GM12878 (cell line): ENCODE measurements around the gene ZNF335. TPM values are rescaled to one million over a fixed set of nuclear protein-coding genes. Genes with fewer than 3 reads are reported as not detected.
A peak's percentile ranks its signal among the peaks of the same experiment; 100 is the strongest.

Experiments used
- ATAC-seq: fragments of 200-7000 bp; cut with Tn5 transposase; 3 replicates; pipeline ENCODE4 v1.9.1; 2020; ENCODE audit warnings: mild to moderate bottlenecking, moderate library complexity
- BruUV-seq: library from RNA; stranded (reverse); fragments of 400-500 nt; replicated peaks from 2 replicates; lab custom pipeline; 2021; lab: Mats Ljungman, UMichigan
- CTCF ChIA-PET: fragments of 300-600 bp; sonication (Branson Sonifier 250); formaldehyde crosslinking; extraction: SDS; loops from one replicate; lab custom pipeline; 2021; ENCODE audit warnings: inconsistent platforms; lab: Yijun Ruan, JAX
- POLR2A ChIA-PET: fragments of 350-600 bp; formaldehyde crosslinking; extraction: SDS; loops from one replicate; lab custom pipeline; 2021; ENCODE audit warnings: inconsistent platforms; lab: Charles Lee
- RAD21 ChIA-PET: fragments of 300-600 bp; sonication (Branson Sonifier 250); formaldehyde crosslinking; loops from one replicate; lab custom pipeline; 2023; ENCODE audit warnings: antibody characterized with exemption; ENCODE audit not compliant: unreplicated experiment; lab: Charles Lee
- SMC1A ChIA-PET: fragments of 300-600 bp; sonication (Branson Sonifier 250); formaldehyde crosslinking; loops from one replicate; lab custom pipeline; 2023; ENCODE audit not compliant: unreplicated experiment, uncharacterized antibody; lab: Charles Lee
- DNase-seq: peaks from one replicate; pipeline ENCODE4 v3.0.0-alpha.2; 2011; ENCODE audit warnings: low read depth, low spot score
- FAIRE-seq: peaks from 3 replicates; lab custom pipeline; 2011; peaks lifted over from hg19 to GRCh38; lab: Jason Lieb, UNC
- H2AFZ ChIP-seq: 2 replicates; pipeline ENCODE4 v1.6.0; 2011; ENCODE audit warnings: low read depth, low read length, control low read depth; ENCODE audit not compliant: control insufficient read depth
- H3K27ac ChIP-seq: 2 replicates; pipeline ENCODE4 v1.5.1; 2011; ENCODE audit warnings: control low read depth; ENCODE audit not compliant: control insufficient read depth, insufficient read depth
- H3K27me3 ChIP-seq, 2 experiments: replicated peaks in 1 of 2; 2 replicates each; pipeline versions ENCODE4 v1.6.0 to v1.6.1; 2011; ENCODE audit warnings: low read length in 1 of 2; ENCODE audit not compliant: control insufficient read depth in 2 of 2, insufficient read depth in 2 of 2
- H3K36me3 ChIP-seq, 2 experiments: 2 replicates each; pipeline ENCODE4 v1.5.1; 2011; ENCODE audit warnings: low read length in 1 of 2; ENCODE audit not compliant: control insufficient read depth in 2 of 2, insufficient read depth in 2 of 2
- H3K4me1 ChIP-seq: 2 replicates; pipeline ENCODE4 v1.6.1; 2011; ENCODE audit warnings: mild to moderate bottlenecking, low read length, moderate library complexity, mixed read lengths; ENCODE audit not compliant: control insufficient read depth, insufficient read depth
- H3K4me2 ChIP-seq: 2 replicates; pipeline ENCODE4 v1.6.0; 2011; ENCODE audit warnings: control low read depth; ENCODE audit not compliant: control insufficient read depth, insufficient read depth
- H3K4me3 ChIP-seq: fragments of 200-600 bp; sonication (generic); 2 replicates; pipeline ENCODE4 v1.5.1; 2016
- H3K79me2 ChIP-seq: 2 replicates; pipeline ENCODE4 v1.6.0; 2011; ENCODE audit warnings: low read length; ENCODE audit not compliant: control insufficient read depth, insufficient read depth
- H3K9ac ChIP-seq: 2 replicates; pipeline ENCODE4 v1.8.0; 2011; ENCODE audit warnings: low read length, control low read depth, mixed read lengths; ENCODE audit not compliant: control insufficient read depth, insufficient read depth
- H3K9me3 ChIP-seq: replicated peaks from 3 replicates; pipeline ENCODE4 v1.5.1; 2011; ENCODE audit warnings: mild to moderate bottlenecking, low read length; ENCODE audit not compliant: control insufficient read depth, insufficient read depth
- H4K20me1 ChIP-seq: 2 replicates; pipeline ENCODE4 v1.6.0; 2011; ENCODE audit not compliant: control insufficient read depth, insufficient read depth
- CBFB ChIP-seq: IDR thresholded peaks from 2 replicates; pipeline ENCODE4 v1.6.1; 2016; ENCODE audit warnings: antibody characterized with exemption, low read depth
- CHD2 ChIP-seq: IDR thresholded peaks from 2 replicates; pipeline ENCODE4 v1.6.1; 2011; ENCODE audit warnings: low read depth, low read length, improper control_type of control experiment, borderline replicate concordance
- DPF2 ChIP-seq: fragments of 450-650 bp; IDR thresholded peaks from 2 replicates; pipeline ENCODE4 v1.6.1; 2017; ENCODE audit warnings: mild to moderate bottlenecking
- EP300 ChIP-seq, 2 experiments: fragments of 150-350 bp in 1 of 2; IDR thresholded peaks; 2 replicates each; pipeline ENCODE4 v1.6.1; 2011 to 2012; ENCODE audit warnings: low read depth in 2 of 2, low read length in 2 of 2, borderline replicate concordance in 1 of 2, improper control_type of control experiment in 1 of 2, inconsistent platforms in 1 of 2; ENCODE audit not compliant: control insufficient read depth in 1 of 2
- ETV6 ChIP-seq, 2 experiments: fragments of 450-650 bp in 1 of 2; IDR thresholded peaks in 1 of 2; conservative IDR thresholded peaks in 1 of 2; 2 replicates each; pipeline ENCODE4 v1.6.1; 2014; ENCODE audit warnings: antibody characterized with exemption in 1 of 2, borderline replicate concordance in 1 of 2, low read depth in 1 of 2, mild to moderate bottlenecking in 1 of 2, moderate library complexity in 1 of 2
- FOXM1 ChIP-seq: IDR thresholded peaks from 2 replicates; pipeline ENCODE4 v1.6.1; 2012; ENCODE audit warnings: low read depth, mild to moderate bottlenecking, inconsistent platforms, low read length, moderate library complexity
- IKZF2 ChIP-seq, 2 experiments: fragments of 450-650 bp; IDR thresholded peaks; 2 replicates each; pipeline ENCODE4 v1.6.1; 2017; ENCODE audit warnings: mild to moderate bottlenecking in 2 of 2, moderate library complexity in 2 of 2
- MEF2B ChIP-seq: fragments of 450-650 bp; IDR thresholded peaks from 2 replicates; pipeline ENCODE4 v1.6.1; 2018; ENCODE audit warnings: mild to moderate bottlenecking, moderate library complexity; ENCODE audit not compliant: partially characterized antibody, poor library complexity, severe bottlenecking
- MTA2 ChIP-seq: fragments of 450-650 bp; IDR thresholded peaks from 2 replicates; pipeline ENCODE4 v1.6.1; 2016; ENCODE audit warnings: low read depth, mild to moderate bottlenecking, moderate library complexity
- MTA3 ChIP-seq: IDR thresholded peaks from 2 replicates; pipeline ENCODE4 v1.6.1; 2012; ENCODE audit warnings: low read length, inconsistent platforms, borderline replicate concordance
- NBN ChIP-seq: fragments of 450-650 bp; IDR thresholded peaks from 2 replicates; pipeline ENCODE4 v1.6.1; 2016
- NFIC ChIP-seq: IDR thresholded peaks from 2 replicates; pipeline ENCODE4 v1.6.1; 2012; ENCODE audit warnings: low read depth, mild to moderate bottlenecking, inconsistent platforms, low read length, moderate library complexity
- NFYA ChIP-seq: IDR thresholded peaks from 2 replicates; pipeline ENCODE4 v1.6.1; 2011; ENCODE audit warnings: low read depth, mild to moderate bottlenecking, low read length, improper control_type of control experiment, borderline replicate concordance
- POLR2AphosphoS5 ChIP-seq: IDR thresholded peaks from 2 replicates; pipeline ENCODE4 v1.6.1; 2011; ENCODE audit warnings: mild to moderate bottlenecking, low read length, inconsistent platforms
- RUNX3 ChIP-seq: IDR thresholded peaks from 2 replicates; pipeline ENCODE4 v1.6.1; 2012; ENCODE audit warnings: low read length, inconsistent platforms
- SPI1 ChIP-seq: IDR thresholded peaks from 2 replicates; pipeline ENCODE4 v1.6.1; 2011; ENCODE audit warnings: low read depth, mild to moderate bottlenecking, low read length, moderate library complexity, borderline replicate concordance; ENCODE audit not compliant: insufficient read depth
- SREBF2 ChIP-seq: IDR thresholded peaks from 2 replicates; pipeline ENCODE4 v1.6.1; 2012; ENCODE audit warnings: mild to moderate bottlenecking, low read length
- TCF7 ChIP-seq: IDR thresholded peaks from 2 replicates; pipeline ENCODE4 v1.6.1; 2014; ENCODE audit warnings: antibody characterized with exemption, borderline replicate concordance
- WGBS: methylation state at CpG from one replicate; pipeline ENCODE4 v1.1.6; 2016; ENCODE audit warnings: low lambda C conversion rate; ENCODE audit not compliant: insufficient replicate concordance, insufficient coverage; ENCODE audit errors: missing lambda C conversion rate; 5-methylcytosine and 5-hydroxymethylcytosine counted together
- in situ Hi-C: fragments of 300-500 bp; cut with MboI; formaldehyde crosslinking; loops from 9 replicates; pipeline ENCODE4 v1.14.3; 2018; ENCODE audit warnings: mixed read lengths
- intact Hi-C: fragments of 100-400 bp; cut with micrococcal nuclease; formaldehyde crosslinking; loops from one replicate; pipeline ENCODE4 v1.14.2; 2022; ENCODE audit not compliant: unreplicated experiment
- polyA plus RNA-seq, 11 experiments: library from polyadenylated mRNA; depleted of rRNA in 4 of 11; unstranded in 6 of 11; stranded (reverse) in 5 of 11; fragments of >200 nt; fragmentation: Nextera tagmentation in 4 of 11; fragmentation: Illumina TruSeq in 1 of 11; extraction: Ambion mirVana in 4 of 11; extraction: Trizol in 1 of 11; gene quantifications; 1 replicate in 1 of 11; 2 replicates in 10 of 11; pipeline versions ENCODE4 v1.2.1 to v1.2.3, GENCODE V29; 2011 to 2016; ENCODE audit warnings: inconsistent platforms in 2 of 11, missing spikeins in 2 of 11, low read depth in 1 of 11
- total RNA-seq, 4 experiments: library from RNA; depleted of rRNA in 3 of 4; stranded (reverse); fragments of >200 nt in 3 of 4; fragmentation: Illumina TruSeq in 1 of 4; extraction: Trizol in 1 of 4; gene quantifications; 2 replicates each; pipeline versions ENCODE4 v1.2.1 to v1.2.3, GENCODE V29; 2013 to 2021
- TF ChIP-seq, protein P1 (sequence below): fragments of 450-650 bp; IDR thresholded peaks from 2 replicates; pipeline ENCODE4 v1.6.1; 2018; ENCODE audit warnings: borderline replicate concordance, mild to moderate bottlenecking; ENCODE audit not compliant: partially characterized antibody
- TF ChIP-seq, protein P2 (sequence below): fragments of 450-650 bp; IDR thresholded peaks from 2 replicates; pipeline ENCODE4 v1.6.1; 2017; ENCODE audit warnings: low read depth, mild to moderate bottlenecking, moderate library complexity

Gene ZNF335
- total and polyA plus RNA-seq, 10 of the 15 experiments (the other 5 are each of a cell fraction or from before 2014, with no cell fraction given) = 0.74 to 30.1 (median 14.5) TPM

DNA sequence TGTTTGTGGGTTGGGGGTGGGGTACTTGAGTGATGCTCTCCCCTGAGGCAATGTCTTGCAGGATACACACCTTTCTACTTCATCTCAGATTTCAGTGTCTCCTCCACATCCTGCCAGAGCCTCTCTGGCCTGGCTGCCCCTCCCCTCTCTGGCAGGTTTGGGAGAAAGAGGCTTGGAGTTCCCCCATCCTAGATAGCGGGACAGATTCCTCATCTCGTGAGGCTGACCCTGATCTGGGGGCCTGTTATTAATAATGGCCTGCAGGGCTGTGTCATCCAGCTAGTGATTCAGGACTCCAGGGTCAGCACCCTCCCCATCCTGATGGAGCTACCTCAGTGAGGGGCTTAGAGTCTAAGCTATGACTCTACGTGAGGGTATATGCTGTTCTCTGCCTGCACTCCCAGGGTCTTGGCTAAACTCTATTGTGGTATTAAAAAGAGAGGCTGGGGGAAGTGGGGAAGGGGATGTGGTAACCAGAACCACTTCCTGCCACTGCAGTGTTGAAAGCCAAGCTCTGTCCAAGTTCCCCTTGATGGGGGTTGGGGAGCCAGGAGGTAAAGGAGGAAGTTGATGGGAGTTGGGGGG lies 33.0 kb upstream of the ZNF335 start:
- no peaks in the 10 kb centered on the region for H3K9me3 ChIP-seq
- SMC1A ChIA-PET = interaction anchor here (0.6 to 3.2 kb wide), 4 partner anchors 18 to 206 kb away, joined by 3 to 14 read pairs (median 3); no protein-coding TSS in a partner anchor
- H3K27me3 ChIP-seq = no peaks in the 10 kb centered on the region
- no peaks in the 10 kb centered on the region for H3K79me2 ChIP-seq
- in situ Hi-C loops (no loop called here), intact Hi-C loops (no loop called here)
- DNase-seq = no peak
- BruUV-seq = no TSS peak
- no peaks in the 10 kb centered on the region for H4K20me1 ChIP-seq
- H3K36me3 ChIP-seq = no peaks in the 10 kb centered on the region
- no peak overlapping the region for H3K9ac ChIP-seq
- POLR2A ChIA-PET = interaction anchor here (0.5 to 1.0 kb wide), 2 partner anchors 15 to 33 kb away, joined by 4 read pairs; partner anchors contain the start of gene ZNF335
- CTCF ChIA-PET = interaction anchor here (0.8 to 11.5 kb wide), 4 partner anchors 8 to 31 kb away, joined by 3 to 190 read pairs (median 11); no protein-coding TSS in a partner anchor
- H3K27ac ChIP-seq = 0 out of 2 replicates have a peak overlapping the region, but pooled peaks have one; percentile 25
- peak; percentile 23 for FAIRE-seq
- 0% methylated on average over 3 of the region's 3 CpGs for WGBS
- no peak overlapping the region for H3K4me3 ChIP-seq
- RAD21 ChIA-PET = interaction anchor here (0.9 kb wide), 1 partner anchor 16 kb away, joined by 4 read pairs; no protein-coding TSS in a partner anchor
- H3K4me2 ChIP-seq = peak overlapping the region; percentile 23
- ATAC-seq = peak; percentile 40
- H2AFZ ChIP-seq = no peak overlapping the region
- peaks cover 40% of the 10 kb centered on the region for H3K4me1 ChIP-seq
- TF ChIP-seq SPI1 (peak; percentile 77; the same call in 1 of the 2 replicates), TCF7 (no peak), NBN (no peak), NFYA (no peak), IKZF2 (IDR thresholded peaks at IDR 0.05) (peak; percentile 76 to 77), MEF2B (peak; percentile 20), POLR2AphosphoS5 (no peak), RUNX3 (peak; percentile 97), NFIC (peak; percentile 70; the same call in 1 of the 2 replicates), DPF2 (peak; percentile 74), FOXM1 (0 out of 2 replicates have a peak, but pooled peaks have one; percentile 27), EP300 (IDR thresholded peaks at IDR 0.05; ENCODE audit: borderline replicate concordance in 1 of 2, control insufficient read depth in 1 of 2, low read depth in 2 of 2, low read length in 2 of 2) (0 out of 4 replicates have a peak, but pooled peaks of 1 of the 2 experiments have one; percentile 53), MTA2 (peak; percentile 60), CHD2 (peak; percentile 41; the same call in 1 of the 2 replicates), MTA3 (peak; percentile 51; the same call in 1 of the 2 replicates), CBFB (peak; percentile 67; the same call in 1 of the 2 replicates), ETV6 (conservative IDR thresholded peaks at IDR 0.05 in 1 of 2, IDR thresholded peaks at IDR 0.05 in 1 of 2; ENCODE audit: borderline replicate concordance in 1 of 2, low read depth in 1 of 2) (peak in 1 of 2 experiments; percentile 89; a peak in 2 of 4 replicates), SREBF2 (no peak)
- TF ChIP-seq, protein P1, sequence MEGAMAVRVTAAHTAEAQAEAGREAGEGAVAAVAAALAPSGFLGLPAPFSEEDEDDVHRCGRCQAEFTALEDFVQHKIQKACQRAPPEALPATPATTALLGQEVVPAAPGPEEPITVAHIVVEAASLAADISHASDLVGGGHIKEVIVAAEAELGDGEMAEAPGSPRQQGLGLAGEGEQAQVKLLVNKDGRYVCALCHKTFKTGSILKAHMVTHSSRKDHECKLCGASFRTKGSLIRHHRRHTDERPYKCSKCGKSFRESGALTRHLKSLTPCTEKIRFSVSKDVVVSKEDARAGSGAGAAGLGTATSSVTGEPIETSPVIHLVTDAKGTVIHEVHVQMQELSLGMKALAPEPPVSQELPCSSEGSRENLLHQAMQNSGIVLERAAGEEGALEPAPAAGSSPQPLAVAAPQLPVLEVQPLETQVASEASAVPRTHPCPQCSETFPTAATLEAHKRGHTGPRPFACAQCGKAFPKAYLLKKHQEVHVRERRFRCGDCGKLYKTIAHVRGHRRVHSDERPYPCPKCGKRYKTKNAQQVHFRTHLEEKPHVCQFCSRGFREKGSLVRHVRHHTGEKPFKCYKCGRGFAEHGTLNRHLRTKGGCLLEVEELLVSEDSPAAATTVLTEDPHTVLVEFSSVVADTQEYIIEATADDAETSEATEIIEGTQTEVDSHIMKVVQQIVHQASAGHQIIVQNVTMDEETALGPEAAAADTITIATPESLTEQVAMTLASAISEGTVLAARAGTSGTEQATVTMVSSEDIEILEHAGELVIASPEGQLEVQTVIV = no peak
- TF ChIP-seq, protein P2, sequence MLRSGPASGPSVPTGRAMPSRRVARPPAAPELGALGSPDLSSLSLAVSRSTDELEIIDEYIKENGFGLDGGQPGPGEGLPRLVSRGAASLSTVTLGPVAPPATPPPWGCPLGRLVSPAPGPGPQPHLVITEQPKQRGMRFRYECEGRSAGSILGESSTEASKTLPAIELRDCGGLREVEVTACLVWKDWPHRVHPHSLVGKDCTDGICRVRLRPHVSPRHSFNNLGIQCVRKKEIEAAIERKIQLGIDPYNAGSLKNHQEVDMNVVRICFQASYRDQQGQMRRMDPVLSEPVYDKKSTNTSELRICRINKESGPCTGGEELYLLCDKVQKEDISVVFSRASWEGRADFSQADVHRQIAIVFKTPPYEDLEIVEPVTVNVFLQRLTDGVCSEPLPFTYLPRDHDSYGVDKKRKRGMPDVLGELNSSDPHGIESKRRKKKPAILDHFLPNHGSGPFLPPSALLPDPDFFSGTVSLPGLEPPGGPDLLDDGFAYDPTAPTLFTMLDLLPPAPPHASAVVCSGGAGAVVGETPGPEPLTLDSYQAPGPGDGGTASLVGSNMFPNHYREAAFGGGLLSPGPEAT = 0 out of 2 replicates have a peak, but pooled peaks have one; percentile 40
